Measurements from ENCODE around the gene FKBP10.
A peak's percentile ranks its signal among the peaks of the same experiment; 100 is the strongest.
"Not testable (repeated sequence)": the region's sequence is repeated elsewhere in the genome, so short reads cannot be mapped to it uniquely, and the experiment has no call there.

The FKBP10 gene

DNA sequence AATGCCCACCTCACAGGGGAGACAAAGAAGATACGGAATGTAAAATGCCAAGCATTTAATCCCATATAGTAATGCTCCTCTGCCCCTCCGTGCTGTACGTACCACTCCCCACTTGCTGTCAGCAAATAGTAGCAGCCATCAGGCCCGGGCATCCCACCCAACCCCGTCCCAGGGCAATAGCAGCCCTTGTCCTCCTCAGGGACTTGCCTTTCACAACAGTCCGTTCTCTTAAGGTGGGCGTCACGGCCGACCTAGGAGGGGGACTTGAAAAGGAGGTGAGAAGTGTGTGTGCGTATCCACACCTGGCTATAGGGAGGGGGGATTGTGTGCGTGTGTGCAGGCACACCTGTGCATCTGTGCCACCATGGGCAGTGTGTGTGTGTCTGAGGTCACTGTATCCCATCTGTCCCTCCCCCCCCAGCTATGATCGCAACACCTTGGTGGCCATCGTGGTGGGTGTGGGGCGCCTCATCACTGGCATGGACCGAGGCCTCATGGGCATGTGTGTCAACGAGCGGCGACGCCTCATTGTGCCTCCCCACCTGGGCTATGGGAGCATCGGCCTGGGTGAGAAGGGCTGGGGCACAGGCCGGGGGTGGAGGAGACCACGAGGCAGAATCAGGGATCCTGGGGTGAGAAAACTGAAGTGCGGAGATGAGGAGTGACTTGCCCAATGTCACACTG is 4.0 kb downstream of the FKBP10 start:
- Mint-ChIP-seq H3K4me1 (peaks cover 16% of the 10 kb centered on the region), H3K27me3 (peaks cover 23% of the 10 kb centered on the region), H3K9me3 (no peaks in the 10 kb centered on the region), H3K4me3 (no peak overlapping the region), H3K27ac (no peak overlapping the region)
- ATAC-seq (no peak), DNase-seq (no peak)

DNA sequence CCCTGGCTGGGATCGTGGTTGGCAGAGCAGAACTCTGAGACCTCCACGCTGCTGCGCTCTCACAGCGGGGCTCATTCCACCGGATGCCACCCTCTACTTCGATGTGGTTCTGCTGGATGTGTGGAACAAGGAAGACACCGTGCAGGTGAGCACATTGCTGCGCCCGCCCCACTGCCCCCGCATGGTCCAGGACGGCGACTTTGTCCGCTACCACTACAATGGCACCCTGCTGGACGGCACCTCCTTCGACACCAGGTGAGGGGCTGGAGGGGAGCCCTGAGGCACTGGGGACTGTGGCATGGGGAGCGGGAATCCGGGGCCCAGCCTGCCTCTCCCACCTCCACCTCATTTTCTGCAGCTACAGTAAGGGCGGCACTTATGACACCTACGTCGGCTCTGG is 5.2 kb downstream of the FKBP10 start:
- no peak overlapping the region for H3K4me3 Mint-ChIP-seq
- peaks cover 12% of the 10 kb centered on the region for H3K27me3 Mint-ChIP-seq
- ATAC-seq = no peak
- no peak for DNase-seq
- no peaks in the 10 kb centered on the region for H3K9me3 Mint-ChIP-seq
- peaks cover 5% of the 10 kb centered on the region for H3K4me1 Mint-ChIP-seq
- H3K27ac Mint-ChIP-seq = no peak overlapping the region

GRCh38 chr17:41821776-41822175 is 9.0 kb downstream of the FKBP10 start:
- no peak overlapping the region for H3K4me3 Mint-ChIP-seq
- no peaks in the 10 kb centered on the region for H3K27me3 Mint-ChIP-seq
- H3K9me3 Mint-ChIP-seq = no peaks in the 10 kb centered on the region
- H3K4me1 Mint-ChIP-seq = no peaks in the 10 kb centered on the region
- ATAC-seq (peak; percentile 13), DNase-seq (no peak)
- H3K27ac Mint-ChIP-seq = no peak overlapping the region

DNA sequence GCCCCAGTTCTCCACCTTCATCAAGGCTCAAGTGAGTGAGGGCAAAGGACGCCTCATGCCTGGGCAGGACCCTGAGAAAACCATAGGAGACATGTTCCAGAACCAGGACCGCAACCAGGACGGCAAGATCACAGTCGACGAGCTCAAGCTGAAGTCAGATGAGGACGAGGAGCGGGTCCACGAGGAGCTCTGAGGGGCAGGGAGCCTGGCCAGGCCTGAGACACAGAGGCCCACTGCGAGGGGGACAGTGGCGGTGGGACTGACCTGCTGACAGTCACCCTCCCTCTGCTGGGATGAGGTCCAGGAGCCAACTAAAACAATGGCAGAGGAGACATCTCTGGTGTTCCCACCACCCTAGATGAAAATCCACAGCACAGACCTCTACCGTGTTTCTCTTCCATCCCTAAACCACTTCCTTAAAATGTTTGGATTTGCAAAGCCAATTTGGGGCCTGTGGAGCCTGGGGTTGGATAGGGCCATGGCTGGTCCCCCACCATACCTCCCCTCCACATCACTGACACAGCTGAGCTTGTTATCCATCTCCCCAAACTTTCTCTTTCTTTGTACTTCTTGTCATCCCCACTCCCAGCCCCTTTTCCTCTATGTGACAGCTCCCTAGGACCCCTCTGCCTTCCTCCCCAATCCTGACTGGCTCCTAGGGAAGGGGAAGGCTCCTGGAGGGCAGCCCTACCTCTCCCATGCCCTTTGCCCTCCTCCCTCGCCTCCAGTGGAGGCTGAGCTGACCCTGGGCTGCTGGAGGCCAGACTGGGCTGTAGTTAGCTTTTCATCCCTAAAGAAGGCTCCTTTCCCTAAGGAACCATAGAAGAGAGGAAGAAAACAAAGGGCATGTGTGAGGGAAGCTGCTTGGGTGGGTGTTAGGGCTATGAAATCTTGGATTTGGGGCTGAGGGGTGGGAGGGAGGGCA is 9.7 kb downstream of the FKBP10 start:
- no peak overlapping the region for H3K27ac Mint-ChIP-seq
- DNase-seq = no peak
- ATAC-seq = no peak
- H3K27me3 Mint-ChIP-seq = no peaks in the 10 kb centered on the region
- no peaks in the 10 kb centered on the region for H3K4me1 Mint-ChIP-seq
- H3K4me3 Mint-ChIP-seq = no peak overlapping the region
- H3K9me3 Mint-ChIP-seq = no peaks in the 10 kb centered on the region

GRCh38 chr17:41823141-41823524 is 10.3 kb downstream of the FKBP10 start:
- Mint-ChIP-seq H3K4me3 (no peak overlapping the region), H3K27ac (no peak overlapping the region), H3K4me1 (no peaks in the 10 kb centered on the region), H3K9me3 (no peaks in the 10 kb centered on the region), H3K27me3 (no peaks in the 10 kb centered on the region)
- DNase-seq (no peak), ATAC-seq (no peak)

GRCh38 chr17:41823580-41823979 is 10.8 kb downstream of the FKBP10 start:
- Mint-ChIP-seq H3K4me1 (no peaks in the 10 kb centered on the region), H3K9me3 (no peaks in the 10 kb centered on the region), H3K4me3 (no peak overlapping the region), H3K27me3 (no peaks in the 10 kb centered on the region), H3K27ac (no peak overlapping the region)
- DNase-seq (no peak), ATAC-seq (no peak)

DNA sequence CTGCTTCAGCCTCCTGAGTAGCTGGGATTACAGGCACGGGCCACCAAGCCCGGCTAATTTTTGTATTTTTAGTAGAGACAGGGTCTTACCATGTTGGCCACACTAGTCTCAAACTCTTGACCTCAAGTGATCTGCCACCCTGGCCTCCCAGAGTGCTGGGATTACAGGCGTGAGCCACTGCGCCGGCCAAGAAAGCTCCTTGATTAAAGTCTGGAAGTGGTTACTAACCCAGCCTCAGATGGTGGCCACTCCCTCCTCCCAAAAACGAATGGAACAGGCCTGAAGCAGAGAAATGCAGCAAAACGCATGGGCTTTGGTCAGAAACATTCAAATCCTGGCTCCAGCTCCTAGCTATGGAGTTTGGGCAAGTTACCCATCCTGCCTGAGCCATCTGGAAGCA is 11.3 kb downstream of the FKBP10 start:
- H3K27me3 Mint-ChIP-seq = no peaks in the 10 kb centered on the region
- H3K4me1 Mint-ChIP-seq = no peaks in the 10 kb centered on the region
- no peak overlapping the region for H3K27ac Mint-ChIP-seq
- DNase-seq (no peak), ATAC-seq (no peak)
- H3K9me3 Mint-ChIP-seq = no peaks in the 10 kb centered on the region
- H3K4me3 Mint-ChIP-seq = no peak overlapping the region

DNA sequence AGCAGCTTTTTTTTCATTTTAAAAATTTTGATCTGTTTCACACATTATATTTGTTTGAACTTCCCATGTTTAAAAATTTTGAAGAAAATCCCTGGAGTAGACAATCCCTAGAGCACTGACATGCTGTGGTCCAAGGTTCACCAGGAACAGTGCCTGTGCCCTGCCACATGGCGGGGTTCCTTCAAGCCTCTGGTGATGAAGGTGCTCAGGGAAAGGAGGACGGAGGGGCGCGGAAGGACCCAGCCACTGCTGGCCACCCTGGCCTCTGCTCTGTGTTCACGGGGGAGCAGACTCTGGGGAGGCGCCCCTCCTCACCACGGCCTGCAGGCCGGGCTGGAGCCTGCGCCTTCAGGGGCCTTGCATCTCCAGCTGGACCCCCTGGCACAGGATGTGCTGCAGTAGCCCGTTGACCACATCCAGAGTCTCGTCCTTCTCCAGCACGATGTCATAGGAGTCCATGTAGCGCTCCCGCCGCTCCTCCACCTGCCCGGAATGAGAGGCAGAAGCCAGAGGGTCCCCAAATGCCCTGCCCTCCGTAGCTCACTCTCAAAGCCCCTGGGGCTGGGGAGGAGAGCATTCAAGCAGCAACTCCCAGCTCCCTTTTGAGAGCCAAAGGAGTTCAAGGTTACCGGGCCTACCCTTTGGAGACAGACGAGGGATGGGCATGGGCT is 12.5 kb downstream of the FKBP10 start:
- no peak overlapping the region for H3K4me3 Mint-ChIP-seq
- ATAC-seq = no peak
- no peak overlapping the region for H3K27ac Mint-ChIP-seq
- H3K27me3 Mint-ChIP-seq = no peaks in the 10 kb centered on the region
- H3K9me3 Mint-ChIP-seq = no peaks in the 10 kb centered on the region
- no peak for DNase-seq
- H3K4me1 Mint-ChIP-seq = no peaks in the 10 kb centered on the region

GRCh38 chr17:41829961-41830360 is 17.2 kb downstream of the FKBP10 start:
- H3K27me3 Mint-ChIP-seq, H3K9me3 Mint-ChIP-seq, DNase-seq, H3K4me3 Mint-ChIP-seq, ATAC-seq, H3K4me1 Mint-ChIP-seq: not testable (repeated sequence)
- H3K27ac Mint-ChIP-seq = peak overlapping the region in 1 of 2 donors; percentile 31

DNA sequence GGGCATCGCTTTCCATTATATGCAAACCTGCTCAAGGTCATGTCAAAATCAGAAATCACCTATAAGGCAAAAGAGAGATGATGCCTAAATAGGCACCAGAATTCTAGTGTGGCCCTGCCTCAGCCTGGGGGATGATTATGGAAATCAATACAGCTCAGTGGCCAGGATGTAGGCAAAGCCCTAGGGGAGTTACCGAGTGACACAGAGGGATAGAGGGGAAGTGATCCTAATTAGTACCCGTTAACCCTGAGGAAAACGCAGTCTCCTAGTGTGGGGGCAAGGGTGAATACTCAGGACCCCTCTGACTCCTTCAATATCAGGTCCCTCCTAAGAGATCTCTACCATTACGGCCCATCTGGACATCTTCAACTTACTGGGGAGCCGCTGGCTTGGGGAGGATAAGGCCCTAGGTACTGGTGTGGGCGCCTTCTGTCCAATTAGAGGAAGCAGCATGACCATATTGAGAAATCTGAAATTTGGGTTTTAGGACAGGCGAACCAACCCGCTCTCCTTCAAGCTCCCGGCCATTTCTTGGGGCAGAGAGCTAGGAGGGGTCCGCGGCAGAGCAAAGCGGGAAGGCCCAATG is 22.5 kb downstream of the FKBP10 start:
- Mint-ChIP-seq H3K27ac (peak overlapping the region in 1 of 2 donors; percentile 72), H3K27me3 (no peaks in the 10 kb centered on the region), H3K4me3 (peak overlapping the region; percentile 84 to 86), H3K9me3 (no peaks in the 10 kb centered on the region), H3K4me1 (peaks cover 17% of the 10 kb centered on the region)
- no peak for DNase-seq
- peak; percentile 49 for ATAC-seq

DNA sequence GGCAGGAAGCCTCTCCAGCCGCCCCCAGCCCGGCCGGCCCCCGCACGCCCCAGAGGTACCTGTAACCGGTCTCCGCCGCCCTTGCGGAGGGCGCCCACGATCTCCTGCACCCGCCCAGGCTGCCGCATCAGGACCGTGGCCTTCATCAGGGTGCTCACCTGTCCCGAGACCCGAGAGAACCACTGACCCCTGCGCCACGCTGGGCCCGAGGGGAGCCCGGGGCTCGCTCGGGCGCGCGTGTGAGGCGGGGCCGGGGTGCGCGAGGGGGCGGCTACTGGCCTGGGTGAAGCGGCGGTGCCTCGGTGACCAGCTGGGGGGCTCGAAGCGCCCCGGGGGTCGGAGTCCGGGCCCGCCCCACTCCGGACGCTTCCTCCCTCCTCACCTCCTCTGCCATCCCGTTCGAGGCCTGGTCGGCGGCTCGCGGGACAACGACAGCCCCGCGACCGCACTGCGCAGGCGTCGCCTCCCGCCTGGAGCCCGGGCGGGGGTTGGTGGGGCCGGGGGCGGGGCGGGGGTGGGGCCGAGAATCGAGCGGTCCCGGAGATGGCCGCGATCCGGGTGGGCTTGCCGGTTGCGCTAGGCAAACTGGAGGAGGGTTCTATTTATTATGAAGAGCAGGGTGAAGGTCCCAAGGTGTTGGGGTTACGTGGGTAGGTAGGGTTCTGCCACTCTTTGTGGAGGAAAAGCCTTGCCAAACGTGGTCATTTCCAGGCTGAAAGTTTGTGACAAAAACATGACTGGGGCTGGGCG is 23.2 kb downstream of the FKBP10 start, which contains the start of gene NT5C3B:
Gene NT5C3B (minus strand): TSS at position 433 of the 750 bp plus-strand sequence. CDS start 39 bp downstream, at position 394.
- Mint-ChIP-seq H3K9me3 (no peaks in the 10 kb centered on the region), H3K4me3 (peak within 1 kb of the TSS; percentile 84 to 86), H3K4me1 (peaks cover 17% of the 10 kb centered on the region), H3K27me3 (no peaks in the 10 kb centered on the region), H3K27ac (peak within 1 kb of the TSS; percentile 54 to 72)
- peak; percentile 58 to 63 for DNase-seq
- peak; percentile 90 for ATAC-seq

GRCh38 chr17:41836550-41837196 is 23.9 kb downstream of the FKBP10 start:
- peak overlapping the region in 1 of 2 donors; percentile 46 for H3K27ac Mint-ChIP-seq
- H3K27me3 Mint-ChIP-seq = no peaks in the 10 kb centered on the region
- DNase-seq (no peak), ATAC-seq (no peak)
- H3K9me3 Mint-ChIP-seq = no peaks in the 10 kb centered on the region
- peak overlapping the region; percentile 84 to 86 for H3K4me3 Mint-ChIP-seq
- H3K4me1 Mint-ChIP-seq = peaks cover 17% of the 10 kb centered on the region

GRCh38 chr17:41837761-41838538 is 25.1 kb downstream of the FKBP10 start, which contains the start of gene KLHL10:
Gene KLHL10 (plus strand): TSS chr17:41837825. CDS start chr17:41837933, 108 bp downstream.
- H3K4me1 Mint-ChIP-seq = peaks cover 17% of the 10 kb centered on the region
- no peaks in the 10 kb centered on the region for H3K27me3 Mint-ChIP-seq
- ATAC-seq (no peak), DNase-seq (no peak)
- H3K27ac Mint-ChIP-seq = peak within 1 kb of the TSS in 1 of 2 donors; percentile 46
- no peaks in the 10 kb centered on the region for H3K9me3 Mint-ChIP-seq
- H3K4me3 Mint-ChIP-seq = peak within 1 kb of the TSS; percentile 84 to 86

DNA sequence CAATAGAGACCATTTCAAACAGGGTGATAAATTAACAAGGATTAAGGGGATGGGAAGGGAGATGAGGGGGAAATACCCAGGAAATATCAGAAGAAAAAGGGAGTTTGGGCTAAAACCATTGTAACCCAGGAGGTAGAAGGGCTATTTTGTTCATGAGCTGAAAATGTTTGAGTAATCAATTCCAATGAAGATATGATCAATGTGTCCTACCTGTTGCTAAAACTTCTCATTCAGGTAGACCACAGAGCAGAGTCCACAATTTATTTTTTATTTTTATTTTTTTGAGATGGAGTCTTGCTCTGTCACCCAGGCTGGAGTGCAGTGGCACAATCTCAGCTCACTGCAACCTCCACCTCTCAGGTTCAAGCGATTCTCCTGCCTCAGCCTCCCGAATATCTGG is 26.6 kb downstream of the FKBP10 start:
- H3K27ac Mint-ChIP-seq, H3K9me3 Mint-ChIP-seq, H3K27me3 Mint-ChIP-seq, ATAC-seq, H3K4me3 Mint-ChIP-seq, DNase-seq: not testable (repeated sequence)
- H3K4me1 Mint-ChIP-seq = peaks cover 16% of the 10 kb centered on the region

All from stimulated activated naive CD8-positive, alpha-beta T cell treated with anti-CD3 and anti-CD28 coated beads, Interleukin-15, amount 100 ng/mL, for 72 hours (primary cell).